SU-DHL-6 (cell line): ENCODE data around the gene HOXA13.
A peak's percentile ranks its signal among the peaks of the same experiment; 100 is the strongest.

Experiments used
- H2AFZ ChIP-seq: fragments of 200-600 bp; sonication (generic); 2 replicates; pipeline ENCODE4 v1.6.1; 2014; ENCODE audit warnings: low read depth, mild to moderate bottlenecking, moderate library complexity, mixed read lengths, antibody characterized with exemption, low read length; ENCODE audit not compliant: severe bottlenecking
- H3F3A ChIP-seq: fragments of 200-600 bp; shearing (Covaris generic); 2 replicates; pipeline ENCODE4 v1.6.0; 2016; ENCODE audit warnings: antibody characterized with exemption, mild to moderate bottlenecking; ENCODE audit not compliant: insufficient read depth
- H3K27ac ChIP-seq: fragments of 200-600 bp; sonication (generic); 2 replicates; pipeline ENCODE4 v1.5.1; 2016; ENCODE audit warnings: low read depth, mild to moderate bottlenecking, low read length, moderate library complexity, mixed read lengths
- H3K27me3 ChIP-seq: fragments of 200-600 bp; sonication (generic), shearing (Covaris generic); 2 replicates; pipeline ENCODE4 v1.6.0; 2014; ENCODE audit warnings: mild to moderate bottlenecking, low read length
- H3K36me3 ChIP-seq: fragments of 200-600 bp; sonication (generic); 2 replicates; pipeline ENCODE4 v1.6.1; 2014; ENCODE audit warnings: mild to moderate bottlenecking, low read length, mixed read lengths
- H3K4me2 ChIP-seq: fragments of 300-600, 200-600 bp; shearing (Covaris generic), sonication (generic); 2 replicates; pipeline ENCODE4 v1.6.0; 2014; ENCODE audit warnings: low read length, low read depth, mild to moderate bottlenecking; ENCODE audit not compliant: poor library complexity, severe bottlenecking
- H3K4me3 ChIP-seq: fragments of 200-600 bp; sonication (generic); 2 replicates; pipeline ENCODE4 v1.5.1; 2014; ENCODE audit warnings: antibody characterized with exemption, low read length, mild to moderate bottlenecking, mixed read lengths; ENCODE audit not compliant: insufficient read depth, poor library complexity, severe bottlenecking
- H3K79me2 ChIP-seq: fragments of 200-600 bp; sonication (generic); 2 replicates; pipeline ENCODE4 v1.6.1; 2014; ENCODE audit warnings: mild to moderate bottlenecking, low read length, moderate library complexity; ENCODE audit not compliant: insufficient read depth
- H3K9ac ChIP-seq: fragments of 200-600 bp; sonication (generic); 2 replicates; pipeline ENCODE4 v1.7.0; 2014; ENCODE audit warnings: mild to moderate bottlenecking, low read length
- H3K9me2 ChIP-seq: fragments of 200-600 bp; sonication (generic); replicated peaks from 2 replicates; pipeline ENCODE4 v1.6.1; 2014; ENCODE audit warnings: low read length; ENCODE audit not compliant: insufficient read depth
- H3K9me3 ChIP-seq: fragments of 200-600 bp; sonication (generic); 2 replicates; pipeline ENCODE4 v1.6.1; 2014; ENCODE audit warnings: low read length, mixed read lengths; ENCODE audit not compliant: insufficient read depth
- H4K20me1 ChIP-seq: fragments of 200-600 bp; sonication (generic); 2 replicates; pipeline ENCODE4 v1.6.1; 2014; ENCODE audit warnings: low read depth, mild to moderate bottlenecking, antibody characterized with exemption, low read length, moderate library complexity, mixed read lengths
- CTCF ChIP-seq: fragments of 200-600 bp; sonication (generic); IDR thresholded peaks from one replicate; pipeline ENCODE4 v1.5.1; 2017; ENCODE audit warnings: antibody characterized with exemption, mild to moderate bottlenecking, low read length, moderate library complexity; ENCODE audit not compliant: insufficient read depth, poor library complexity, severe bottlenecking
- EZH2phosphoT487 ChIP-seq: fragments of 200-600 bp; sonication (generic), shearing (Covaris generic); conservative IDR thresholded peaks from 2 replicates; pipeline ENCODE4 v1.6.1; 2018; ENCODE audit warnings: mild to moderate bottlenecking, antibody characterized with exemption, low read length, moderate library complexity, mixed read lengths

Gene HOXA13

GRCh38 chr7:27237735-27238334 lies 37.9 kb upstream of the HOXA13 start:
- H3K36me3 ChIP-seq, result no peaks in the 10 kb centered on the region
- H3K27me3 ChIP-seq, result no peaks in the 10 kb centered on the region
- TF ChIP-seq EZH2phosphoT487 (no peak), CTCF (no peak)
- no peak overlapping the region for H3K4me2 ChIP-seq
- no peak overlapping the region for H2AFZ ChIP-seq
- no peaks in the 10 kb centered on the region for H3K9me2 ChIP-seq
- H3K9me3 ChIP-seq, result no peaks in the 10 kb centered on the region
- no peaks in the 10 kb centered on the region for H3K79me2 ChIP-seq
- H3K4me3 ChIP-seq, result no peak overlapping the region
- H3K9ac ChIP-seq, result no peak overlapping the region
- no peak overlapping the region for H3K27ac ChIP-seq
- no peaks in the 10 kb centered on the region for H4K20me1 ChIP-seq
- H3F3A ChIP-seq, result no peaks in the 10 kb centered on the region

GRCh38 chr7:27235387-27236311 lies 35.8 kb upstream of the HOXA13 start:
- H3K9ac ChIP-seq, result 0 out of 2 replicates have a peak overlapping the region, but pooled peaks have one; percentile 15
- no peaks in the 10 kb centered on the region for H3K79me2 ChIP-seq
- TF ChIP-seq CTCF (peak; percentile 40), EZH2phosphoT487 (no peak)
- H3K9me3 ChIP-seq, result no peaks in the 10 kb centered on the region
- H3F3A ChIP-seq, result no peaks in the 10 kb centered on the region
- H3K4me3 ChIP-seq, result no peak overlapping the region
- no peaks in the 10 kb centered on the region for H3K36me3 ChIP-seq
- no peak overlapping the region for H3K27ac ChIP-seq
- no peaks in the 10 kb centered on the region for H4K20me1 ChIP-seq
- peak overlapping the region; percentile 39 for H3K4me2 ChIP-seq
- no peaks in the 10 kb centered on the region for H3K9me2 ChIP-seq
- H3K27me3 ChIP-seq, result no peaks in the 10 kb centered on the region
- peak overlapping the region; percentile 65 for H2AFZ ChIP-seq

- no peak overlapping the region for H2AFZ ChIP-seq
- no peak overlapping the region for H3K4me3 ChIP-seq
- H3K9me3 ChIP-seq, result no peaks in the 10 kb centered on the region
- H3F3A ChIP-seq, result no peaks in the 10 kb centered on the region
- H3K36me3 ChIP-seq, result no peaks in the 10 kb centered on the region
- no peak overlapping the region for H3K27ac ChIP-seq
- no peaks in the 10 kb centered on the region for H3K79me2 ChIP-seq
- H3K9me2 ChIP-seq, result no peaks in the 10 kb centered on the region
- H3K27me3 ChIP-seq, result no peaks in the 10 kb centered on the region
- TF ChIP-seq EZH2phosphoT487 (no peak), CTCF (no peak)
- H4K20me1 ChIP-seq, result no peaks in the 10 kb centered on the region
- no peak overlapping the region for H3K4me2 ChIP-seq
- no peak overlapping the region for H3K9ac ChIP-seq
Measured at GRCh38 chr7:27229448-27229847, 29.6 kb upstream of the HOXA13 start.
